ENCODE results near the gene GDAP2.

GDAP2 gene

GRCh38 chr1:117830222-117830621, 99.2 kb downstream of the GDAP2 start:
- in situ Hi-C loops (cut with MboI; ENCODE audit: low sequenced_read_pairs, unreplicated experiment), result no loop called here
- TF ChIP-seq CTCF (IDR thresholded peaks at IDR 0.05; ENCODE audit: borderline replicate concordance, control extremely low read depth, extremely low read depth, insufficient read depth, missing control alignments), result no peak
- DNase-seq (ENCODE audit: low spot score), result no peak

GRCh38 chr1:117828201-117828600, 101.2 kb downstream of the GDAP2 start:
- DNase-seq (ENCODE audit: low spot score), result no peak
- TF ChIP-seq CTCF (IDR thresholded peaks at IDR 0.05; ENCODE audit: borderline replicate concordance, control extremely low read depth, extremely low read depth, insufficient read depth, missing control alignments), result no peak
- in situ Hi-C loops (cut with MboI; ENCODE audit: low sequenced_read_pairs, unreplicated experiment), result no loop called here

DNA sequence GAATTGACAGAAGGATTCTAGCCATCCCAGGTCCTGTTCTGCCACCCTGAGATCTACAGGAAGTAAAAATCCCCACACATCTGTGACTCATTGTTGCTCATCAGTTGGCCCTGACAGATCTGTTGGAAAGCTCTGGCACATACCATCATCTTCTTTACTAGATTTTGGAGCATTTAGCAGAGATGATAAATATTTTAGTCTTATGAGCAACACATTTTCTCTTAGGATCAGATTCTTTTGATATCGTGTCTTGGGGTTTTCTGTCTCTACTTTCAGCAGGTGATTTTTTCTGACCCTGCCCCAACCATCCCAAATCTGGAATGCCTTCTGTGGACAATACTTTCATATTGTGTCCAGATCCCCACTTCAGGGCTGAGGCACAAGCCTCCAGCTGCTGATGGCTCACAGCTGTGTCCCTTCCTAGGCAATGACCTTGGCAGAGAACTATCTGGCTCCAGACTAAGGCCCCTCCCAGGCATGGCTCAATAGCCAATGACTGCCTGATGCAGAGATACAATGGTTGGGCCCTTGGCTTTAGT, 102.8 kb downstream of the GDAP2 start:
- DNase-seq (ENCODE audit: low spot score), result no peak
- TF ChIP-seq CTCF (IDR thresholded peaks at IDR 0.05; ENCODE audit: borderline replicate concordance, control extremely low read depth, extremely low read depth, insufficient read depth, missing control alignments), result no peak
- in situ Hi-C loops (cut with MboI; ENCODE audit: low sequenced_read_pairs, unreplicated experiment), result no loop called here

GRCh38 chr1:117826119-117826518, 103.3 kb downstream of the GDAP2 start:
- TF ChIP-seq CTCF (IDR thresholded peaks at IDR 0.05; ENCODE audit: borderline replicate concordance, control extremely low read depth, extremely low read depth, insufficient read depth, missing control alignments), result no peak
- in situ Hi-C loops (cut with MboI; ENCODE audit: low sequenced_read_pairs, unreplicated experiment), result no loop called here
- DNase-seq (ENCODE audit: low spot score), result no peak

GRCh38 chr1:117825414-117825813, 104.0 kb downstream of the GDAP2 start:
- no peak for TF ChIP-seq CTCF (IDR thresholded peaks at IDR 0.05; ENCODE audit: borderline replicate concordance, control extremely low read depth, extremely low read depth, insufficient read depth, missing control alignments)
- no peak for DNase-seq (ENCODE audit: low spot score)
- in situ Hi-C loops (cut with MboI; ENCODE audit: low sequenced_read_pairs, unreplicated experiment), result no loop called here

GRCh38 chr1:117824616-117825015, 104.8 kb downstream of the GDAP2 start:
- no peak for TF ChIP-seq CTCF (IDR thresholded peaks at IDR 0.05; ENCODE audit: borderline replicate concordance, control extremely low read depth, extremely low read depth, insufficient read depth, missing control alignments)
- DNase-seq (ENCODE audit: low spot score), result no peak
- in situ Hi-C loops (cut with MboI; ENCODE audit: low sequenced_read_pairs, unreplicated experiment), result no loop called here
